ENCODE measurements around the gene EPB41L5. TPM values are rescaled to one million over a fixed set of nuclear protein-coding genes. Genes with fewer than 3 reads are reported as not detected.
A peak's percentile ranks its signal among the peaks of the same experiment; 100 is the strongest.

EPB41L5 gene
- total RNA-seq, 1 experiment from 2014 or later = 83.0 TPM

- no TSS peak for BruUV-seq (replicated peaks)
- POLR2A ChIA-PET = interaction anchor here (0.6 to 1.6 kb wide), 12 partner anchors 9 to 463 kb away, joined by 3 to 46 read pairs (median 6); partner anchors contain the start of genes EPB41L5, PTPN4 and RALB
Measured at GRCh38 chr2:120222186-120223033, 209.5 kb downstream of the EPB41L5 start.

GRCh38 chr2:120223034-120223912 lies 210.4 kb downstream of the EPB41L5 start, which contains the start of gene TMEM185B:
TSS of gene TMEM185B (minus strand) at chr2:120223400. CDS start at chr2:120222976, 424 bp downstream.
- H3K27ac Mint-ChIP-seq (ENCODE audit: unreplicated experiment) = peak within 1 kb of the TSS; percentile 96
- DNase-seq = peak; percentile 96 to 98
- H3K4me3 Mint-ChIP-seq (ENCODE audit: unreplicated experiment) = peak within 1 kb of the TSS; percentile 97
- Histone ChIP-seq H3K4me1 (peaks cover 23% of the 10 kb centered on the region), H3K36me3 (ENCODE audit: control insufficient read depth, insufficient read depth, low read length) (peaks cover 1% of the 10 kb centered on the region; the same call in 1 of the 2 replicates), H3K27me3 (replicated peaks; ENCODE audit: control insufficient read depth, insufficient read depth, low read length) (no peaks in the 10 kb centered on the region), H3K9me3 (no peaks in the 10 kb centered on the region), H3K4me3 (ENCODE audit: low read depth, low read length) (peak within 1 kb of the TSS; percentile 76)
- peaks cover 17% of the 10 kb centered on the region for H3K4me1 Mint-ChIP-seq (ENCODE audit: low read depth, unreplicated experiment)
- BruUV-seq (replicated peaks) = no TSS peak
- TF ChIP-seq, protein P1, sequence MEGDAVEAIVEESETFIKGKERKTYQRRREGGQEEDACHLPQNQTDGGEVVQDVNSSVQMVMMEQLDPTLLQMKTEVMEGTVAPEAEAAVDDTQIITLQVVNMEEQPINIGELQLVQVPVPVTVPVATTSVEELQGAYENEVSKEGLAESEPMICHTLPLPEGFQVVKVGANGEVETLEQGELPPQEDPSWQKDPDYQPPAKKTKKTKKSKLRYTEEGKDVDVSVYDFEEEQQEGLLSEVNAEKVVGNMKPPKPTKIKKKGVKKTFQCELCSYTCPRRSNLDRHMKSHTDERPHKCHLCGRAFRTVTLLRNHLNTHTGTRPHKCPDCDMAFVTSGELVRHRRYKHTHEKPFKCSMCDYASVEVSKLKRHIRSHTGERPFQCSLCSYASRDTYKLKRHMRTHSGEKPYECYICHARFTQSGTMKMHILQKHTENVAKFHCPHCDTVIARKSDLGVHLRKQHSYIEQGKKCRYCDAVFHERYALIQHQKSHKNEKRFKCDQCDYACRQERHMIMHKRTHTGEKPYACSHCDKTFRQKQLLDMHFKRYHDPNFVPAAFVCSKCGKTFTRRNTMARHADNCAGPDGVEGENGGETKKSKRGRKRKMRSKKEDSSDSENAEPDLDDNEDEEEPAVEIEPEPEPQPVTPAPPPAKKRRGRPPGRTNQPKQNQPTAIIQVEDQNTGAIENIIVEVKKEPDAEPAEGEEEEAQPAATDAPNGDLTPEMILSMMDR (IDR thresholded peaks at IDR 0.05; ENCODE audit: insufficient read depth in 1 of 2, low read depth in 1 of 2, low read length in 1 of 2, severe bottlenecking in 1 of 2, unreplicated experiment in 1 of 2) = peak; percentile 54 to 77
- POLR2A ChIA-PET = interaction anchor here (0.6 to 1.6 kb wide), 12 partner anchors 8 to 464 kb away, joined by 3 to 46 read pairs (median 6); partner anchors contain the start of genes EPB41L5, PTPN4 and RALB
- peaks cover 34% of the 10 kb centered on the region for H3K36me3 Mint-ChIP-seq (ENCODE audit: insufficient read depth, unreplicated experiment)
- H3K27me3 Mint-ChIP-seq (ENCODE audit: insufficient read depth, unreplicated experiment) = no peaks in the 10 kb centered on the region
- intact Hi-C loops (cut with micrococcal nuclease; ENCODE audit: unreplicated experiment) = loop anchor here (1.0 to 10.0 kb wide), 6 partner anchors 15 to 1308 kb away; partner anchors contain the start of genes RALB and RNU4ATAC
- CTCF ChIA-PET = interaction anchor here (0.5 to 1.5 kb wide), 11 partner anchors 21 to 459 kb away, joined by 3 to 19 read pairs (median 3); partner anchors contain the start of gene RALB
- H3K9me3 Mint-ChIP-seq (ENCODE audit: unreplicated experiment) = no peaks in the 10 kb centered on the region

More at GRCh38 chr2:120222186-120223033, 209.5 kb downstream of the EPB41L5 start:
- Mint-ChIP-seq H3K4me1 (ENCODE audit: low read depth, unreplicated experiment) (peaks cover 15% of the 10 kb centered on the region), H3K36me3 (ENCODE audit: insufficient read depth, unreplicated experiment) (peaks cover 34% of the 10 kb centered on the region), H3K27me3 (ENCODE audit: insufficient read depth, unreplicated experiment) (no peaks in the 10 kb centered on the region), H3K9me3 (ENCODE audit: unreplicated experiment) (no peaks in the 10 kb centered on the region), H3K27ac (ENCODE audit: unreplicated experiment) (peak overlapping the region; percentile 96), H3K4me3 (ENCODE audit: unreplicated experiment) (peak overlapping the region; percentile 97)
- intact Hi-C loops (cut with micrococcal nuclease; ENCODE audit: unreplicated experiment) = loop anchor here (1.0 to 10.0 kb wide), 6 partner anchors 16 to 1308 kb away; partner anchors contain the start of genes RALB and RNU4ATAC
- Histone ChIP-seq H3K9me3 (no peaks in the 10 kb centered on the region), H3K36me3 (ENCODE audit: control insufficient read depth, insufficient read depth, low read length) (peaks cover 1% of the 10 kb centered on the region; the same call in 1 of the 2 replicates), H3K4me1 (peaks cover 23% of the 10 kb centered on the region), H3K4me3 (ENCODE audit: low read depth, low read length) (peak overlapping the region; percentile 76), H3K27me3 (replicated peaks; ENCODE audit: control insufficient read depth, insufficient read depth, low read length) (no peaks in the 10 kb centered on the region)
- TF ChIP-seq, protein P1 (IDR thresholded peaks at IDR 0.05; ENCODE audit: insufficient read depth in 1 of 2, low read depth in 1 of 2, low read length in 1 of 2, severe bottlenecking in 1 of 2, unreplicated experiment in 1 of 2) = no peak
- peak in 1 of 2 experiments; percentile 38 for DNase-seq
- CTCF ChIA-PET = interaction anchor here (0.5 to 1.5 kb wide), 12 partner anchors 20 to 460 kb away, joined by 3 to 19 read pairs (median 4); partner anchors contain the start of gene RALB
